ENCODE results near the gene SH3PXD2B.
"Not testable (repeated sequence)": the region's sequence is repeated elsewhere in the genome, so short reads cannot be mapped to it uniquely, and the experiment has no call there.

Gene SH3PXD2B

GRCh38 chr5:172336676-172337285, 117.5 kb downstream of the SH3PXD2B start:
- DNase-seq (ENCODE audit: low read depth): no peak

DNA sequence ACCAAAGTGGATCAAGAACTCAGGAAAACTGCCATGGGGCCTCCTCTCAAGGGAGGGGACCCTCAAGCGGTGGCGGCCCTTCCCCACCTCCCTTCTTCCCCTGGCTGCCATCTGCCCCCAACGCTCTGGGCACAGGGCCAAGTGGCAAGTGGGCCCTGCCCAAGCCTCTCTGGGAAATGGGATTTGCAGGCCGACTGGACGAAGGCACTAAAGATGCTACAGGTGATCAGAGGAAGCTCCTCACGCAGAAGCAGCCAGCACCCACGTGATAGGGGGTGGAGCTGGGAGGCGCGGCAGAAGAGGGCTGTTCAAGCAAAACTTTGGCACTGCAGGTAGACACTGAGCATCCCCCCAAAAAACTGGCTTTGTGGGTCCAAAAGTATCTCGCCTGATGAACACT, 118.1 kb downstream of the SH3PXD2B start:
- no peak for DNase-seq (ENCODE audit: low read depth)

DNA sequence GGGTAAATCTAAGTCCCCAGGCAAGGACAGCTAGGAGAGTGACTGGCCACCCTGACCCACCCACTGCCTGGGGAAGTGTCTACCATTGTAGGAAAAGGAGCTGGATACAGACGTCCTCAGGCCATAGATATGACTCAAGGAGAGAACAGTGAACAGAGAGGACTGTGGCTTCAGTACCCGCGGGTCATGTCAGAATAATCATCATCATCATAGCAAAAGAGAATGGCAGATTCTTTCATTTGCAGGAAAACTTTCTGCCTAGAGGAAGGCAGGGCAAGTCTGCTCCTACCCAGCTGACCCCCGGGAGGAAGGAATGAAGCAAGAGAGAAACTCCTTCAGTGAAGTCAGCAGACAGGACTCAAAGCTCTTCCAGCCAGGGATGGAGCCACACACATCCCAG, 118.6 kb downstream of the SH3PXD2B start:
- no peak for DNase-seq (ENCODE audit: low read depth)

GRCh38 chr5:172334641-172335040, 119.7 kb downstream of the SH3PXD2B start:
- DNase-seq (ENCODE audit: low read depth): no peak

DNA sequence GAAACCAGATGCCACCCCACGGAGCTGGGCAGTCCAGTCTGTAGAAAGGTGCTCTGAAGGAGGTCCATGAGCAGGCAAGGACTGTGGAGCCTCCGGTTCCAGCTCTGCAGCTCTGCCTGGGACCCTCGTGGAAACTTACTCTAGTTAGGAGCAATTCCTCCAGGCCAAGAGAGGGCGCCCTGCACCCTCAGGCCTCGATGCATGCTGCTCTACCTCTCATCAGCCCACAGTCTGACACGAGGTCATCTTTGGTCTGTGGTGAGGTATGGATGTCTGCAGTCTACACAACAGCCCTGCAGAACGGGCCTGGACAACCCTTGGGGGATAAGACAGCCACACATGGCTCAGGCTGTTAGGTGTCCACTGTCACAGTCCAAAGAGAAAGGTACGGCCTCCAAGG, 120.1 kb downstream of the SH3PXD2B start:
- DNase-seq (ENCODE audit: low read depth): no peak

DNA sequence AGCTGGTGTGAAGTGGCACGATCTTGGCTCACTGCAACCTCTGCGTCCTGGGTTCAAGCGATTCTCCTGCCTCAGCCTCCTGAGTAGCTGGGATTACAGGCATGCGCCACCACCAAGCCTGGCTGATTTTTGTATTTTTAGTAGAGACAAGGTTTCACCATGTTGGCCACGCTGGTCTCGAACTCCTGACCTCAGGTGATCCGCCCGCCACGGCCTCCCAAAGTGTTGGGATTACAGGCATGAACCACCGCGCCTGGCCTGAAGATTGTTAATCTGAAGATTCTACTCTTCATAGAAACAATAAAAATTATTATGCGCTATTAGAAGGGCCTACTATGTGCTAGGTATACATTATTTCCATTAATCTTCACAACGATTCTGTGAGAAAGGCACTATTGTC, 127.4 kb downstream of the SH3PXD2B start:
- DNase-seq (ENCODE audit: low read depth): not testable (repeated sequence)

DNA sequence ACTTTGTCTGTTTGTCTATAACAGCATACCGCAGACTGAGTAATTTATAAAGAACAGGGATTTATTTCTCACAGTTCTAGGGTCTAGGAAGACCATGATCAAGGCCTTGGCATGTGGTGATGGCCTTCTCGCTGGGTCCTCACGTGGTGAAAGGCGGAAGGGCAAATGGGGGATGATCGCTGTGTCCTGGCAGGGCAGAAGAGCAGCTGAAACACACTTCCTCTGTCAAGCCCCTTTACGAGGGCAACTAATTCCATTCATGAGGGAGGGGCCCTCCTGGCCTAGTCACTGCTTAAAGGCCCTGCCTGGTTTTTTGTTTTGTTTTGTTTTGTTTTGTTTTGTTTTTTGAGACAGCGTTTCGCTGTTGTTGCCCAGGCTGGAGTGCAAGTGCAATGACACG, 128.9 kb downstream of the SH3PXD2B start:
- no peak for DNase-seq (ENCODE audit: low read depth)

DNA sequence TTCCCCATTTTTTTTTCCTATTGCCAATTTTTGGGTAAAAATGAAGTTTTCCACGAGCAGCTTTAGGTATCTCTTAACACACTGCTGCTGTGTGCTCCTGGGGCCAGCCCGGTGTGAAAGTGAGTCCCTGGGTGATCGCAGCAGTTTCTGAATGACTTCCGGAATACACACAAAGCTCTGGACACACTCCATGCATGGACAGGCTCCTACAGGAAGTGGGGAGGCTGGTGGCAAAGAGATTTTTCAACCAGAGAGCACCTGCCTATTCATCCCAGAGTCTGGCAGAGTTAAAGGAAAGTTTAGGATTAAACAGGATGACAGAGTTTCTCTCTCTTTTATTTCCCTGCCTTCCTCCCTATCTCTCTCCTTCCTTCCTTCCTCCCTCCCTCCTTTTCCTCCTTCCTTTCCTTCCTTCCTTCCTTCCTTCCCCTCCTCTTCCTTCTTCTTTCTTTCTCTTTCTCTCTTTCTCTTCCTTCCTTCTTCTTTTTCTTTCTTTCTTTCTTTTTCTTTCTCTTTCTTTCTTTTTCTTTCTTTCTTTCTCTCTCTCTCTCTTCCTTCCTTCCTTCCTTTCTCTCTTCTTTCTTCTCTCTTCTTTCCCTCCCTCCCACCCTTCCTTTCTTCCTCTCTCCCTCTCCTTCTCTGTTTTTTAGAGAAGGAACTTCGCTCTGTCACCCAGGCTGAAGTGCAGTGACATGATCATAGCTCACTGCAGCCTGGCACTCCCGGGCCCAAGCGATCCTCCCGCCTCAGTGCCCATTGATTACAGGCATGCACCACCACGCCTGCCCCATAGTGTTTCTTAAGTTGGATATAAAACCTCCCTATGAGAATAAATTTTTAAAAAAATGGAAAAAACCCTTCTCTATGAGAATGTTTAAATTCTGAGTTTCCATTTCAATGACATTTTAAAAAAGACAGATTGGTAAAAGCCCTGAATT, 132.0 kb downstream of the SH3PXD2B start:
- DNase-seq (ENCODE audit: low read depth): no peak

DNA sequence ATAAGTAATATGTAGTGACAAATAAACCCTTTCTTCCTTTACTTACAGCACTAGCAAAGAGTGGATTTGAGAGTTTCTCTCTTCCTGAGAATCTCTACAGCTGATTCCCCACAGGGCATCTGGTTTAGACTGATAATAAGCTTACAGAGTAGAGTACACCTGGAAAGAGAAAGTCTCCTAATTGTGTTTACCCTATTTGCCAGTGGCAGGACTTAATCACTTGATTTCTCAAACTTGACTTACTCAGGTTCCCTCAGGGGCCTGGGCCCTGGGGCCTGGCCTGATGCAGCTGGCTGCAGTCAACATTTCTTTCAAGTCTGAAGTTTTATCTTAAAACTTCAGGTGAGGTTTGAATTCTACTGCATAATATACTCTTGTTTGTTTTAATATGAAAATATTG, 132.7 kb downstream of the SH3PXD2B start:
- DNase-seq (ENCODE audit: low read depth): no peak

GRCh38 chr5:172319708-172320441, 134.4 kb downstream of the SH3PXD2B start:
- no peak for DNase-seq (ENCODE audit: low read depth)

DNA sequence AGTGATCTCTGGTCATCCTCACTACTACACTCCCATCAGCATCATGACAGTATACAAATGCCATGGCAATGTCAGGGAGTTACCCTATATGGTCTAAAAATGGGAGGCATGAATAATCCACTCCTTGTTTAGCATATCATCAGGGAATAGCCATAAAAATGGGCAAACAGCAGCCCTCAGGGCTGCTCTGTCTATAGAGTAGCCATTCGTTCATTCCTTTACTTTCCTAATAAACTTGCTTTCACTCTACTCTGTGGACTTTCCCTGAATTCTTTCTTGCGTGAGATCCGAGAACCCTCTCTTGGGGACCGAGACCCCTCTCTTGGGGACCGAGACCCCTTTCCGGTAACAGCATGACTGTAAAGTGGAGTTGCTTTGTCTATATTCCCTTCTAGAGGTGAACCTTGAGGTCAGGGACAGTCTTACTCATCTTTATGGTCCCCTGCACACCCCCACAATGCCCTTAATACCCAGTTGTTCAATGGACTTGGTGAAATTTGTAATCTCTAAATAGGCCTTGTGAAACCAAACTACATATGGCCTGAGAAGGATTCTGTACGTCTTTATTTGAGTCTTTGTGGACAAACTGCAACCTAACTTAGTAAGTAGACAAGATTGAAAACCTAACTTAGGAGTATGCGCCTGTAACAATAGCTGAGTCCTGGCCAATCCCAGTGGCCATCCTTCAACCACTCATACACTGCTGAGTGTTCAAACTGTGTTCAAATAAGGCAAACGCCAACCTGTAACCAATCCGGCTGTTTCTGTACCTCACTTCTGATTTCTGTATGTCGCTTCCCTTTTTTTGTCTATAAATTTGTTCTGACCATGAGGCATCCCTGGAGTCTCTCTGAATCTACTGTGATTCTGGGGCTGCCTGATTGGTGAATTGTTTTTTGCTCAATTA, 138.5 kb downstream of the SH3PXD2B start:
- DNase-seq (ENCODE audit: low read depth): no peak

DNA sequence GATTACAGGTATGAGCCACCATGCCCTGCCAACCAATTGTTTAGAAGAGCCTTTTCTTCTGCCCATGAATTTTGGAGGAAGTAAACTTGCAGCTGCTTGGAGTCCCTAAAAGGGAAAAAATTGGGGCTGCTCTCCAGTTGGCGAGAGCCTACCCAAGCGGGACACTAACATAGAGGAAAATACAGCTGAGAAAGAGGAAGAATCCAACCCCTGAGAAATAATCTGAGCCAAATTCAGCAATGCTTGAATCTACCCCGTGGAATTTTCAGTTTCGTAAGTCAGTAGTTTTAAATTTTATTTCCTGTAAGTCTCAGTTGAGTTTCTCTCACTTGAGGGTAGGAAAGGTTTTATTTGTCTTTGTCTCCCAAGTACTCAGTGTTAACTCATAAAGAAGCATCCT, 140.4 kb downstream of the SH3PXD2B start:
- DNase-seq (ENCODE audit: low read depth): no peak

GRCh38 chr5:172312286-172312685, 142.0 kb downstream of the SH3PXD2B start:
- DNase-seq (ENCODE audit: low read depth): no peak

DNA sequence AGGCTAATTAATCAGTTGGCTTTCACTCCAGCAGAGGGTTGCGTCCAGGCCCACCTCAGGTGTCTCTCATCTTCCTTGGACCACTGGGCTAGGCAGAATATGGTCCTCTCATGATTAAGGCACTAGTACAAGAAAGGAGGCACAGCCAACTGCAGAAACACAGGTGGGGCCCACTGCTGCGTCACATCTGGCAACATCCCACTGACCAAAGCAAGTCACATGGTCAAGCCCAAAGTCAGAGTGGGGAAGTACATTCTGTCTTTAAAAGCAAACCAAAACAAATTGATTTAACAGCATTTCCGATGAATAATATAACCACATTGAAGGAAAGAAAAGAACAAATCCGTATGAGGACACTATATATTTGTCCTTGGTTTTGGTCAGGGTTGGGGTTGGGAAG, 142.7 kb downstream of the SH3PXD2B start:
- DNase-seq (ENCODE audit: low read depth): no peak

DNA sequence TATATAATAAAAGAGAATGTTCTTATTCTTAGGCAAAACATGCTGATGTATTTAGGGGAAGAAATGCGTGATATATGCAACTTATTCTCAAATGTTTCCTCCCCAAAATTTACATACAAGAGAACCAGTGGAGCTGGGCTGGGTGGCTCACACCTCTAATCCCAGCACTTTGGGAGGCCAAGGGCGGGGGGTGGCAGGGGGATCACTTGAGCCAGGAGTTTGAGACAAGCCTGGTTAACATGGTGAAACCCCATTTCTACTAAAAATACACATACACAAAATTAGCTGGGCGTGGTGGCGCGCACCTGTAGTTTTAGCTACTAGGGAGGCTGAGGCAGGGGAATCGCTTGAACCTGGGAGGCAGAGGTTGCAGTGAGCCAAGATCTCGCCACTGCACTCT, 143.3 kb downstream of the SH3PXD2B start:
- no peak for DNase-seq (ENCODE audit: low read depth)

DNA sequence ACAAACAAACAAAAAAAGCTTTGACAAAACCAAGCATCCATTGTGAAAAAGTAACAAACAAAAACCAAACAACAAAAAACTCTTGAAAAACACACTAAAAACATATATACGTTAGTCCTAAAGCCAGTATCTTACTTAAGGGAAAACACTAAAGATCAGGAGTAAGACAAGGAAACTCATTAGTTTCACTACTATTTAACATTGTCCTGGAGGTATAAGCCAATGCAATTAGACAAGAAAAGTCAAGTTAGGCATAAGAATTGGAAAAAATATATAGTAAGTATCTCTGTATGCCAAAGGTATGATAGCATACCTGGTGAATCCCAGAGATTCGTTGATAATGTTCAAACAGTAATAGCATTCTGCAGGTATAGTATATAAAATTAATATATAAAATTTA, 148.9 kb downstream of the SH3PXD2B start:
- DNase-seq (ENCODE audit: low read depth): no peak

GRCh38 chr5:172303572-172304335, 150.6 kb downstream of the SH3PXD2B start:
- no peak for DNase-seq (ENCODE audit: low read depth)

DNA sequence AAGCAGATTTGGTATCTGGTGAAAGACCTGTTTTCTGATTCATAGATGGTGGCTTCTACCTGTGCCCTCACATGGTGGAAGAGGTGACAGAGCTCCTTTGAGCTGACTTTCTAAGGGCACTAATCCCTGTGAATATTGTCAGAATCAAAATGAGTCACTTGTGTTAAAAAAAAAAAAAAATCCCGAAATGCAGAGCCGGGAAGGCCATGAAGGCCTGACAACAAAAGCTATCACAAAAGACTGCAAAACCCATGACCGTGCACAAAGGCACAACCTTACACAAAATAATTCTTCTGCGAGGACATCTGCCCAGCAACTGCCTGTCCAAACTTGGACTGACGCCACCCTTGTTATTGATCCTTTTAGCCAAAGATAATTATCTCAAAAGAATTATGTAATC, 151.2 kb downstream of the SH3PXD2B start:
- no peak for DNase-seq (ENCODE audit: low read depth)

DNA sequence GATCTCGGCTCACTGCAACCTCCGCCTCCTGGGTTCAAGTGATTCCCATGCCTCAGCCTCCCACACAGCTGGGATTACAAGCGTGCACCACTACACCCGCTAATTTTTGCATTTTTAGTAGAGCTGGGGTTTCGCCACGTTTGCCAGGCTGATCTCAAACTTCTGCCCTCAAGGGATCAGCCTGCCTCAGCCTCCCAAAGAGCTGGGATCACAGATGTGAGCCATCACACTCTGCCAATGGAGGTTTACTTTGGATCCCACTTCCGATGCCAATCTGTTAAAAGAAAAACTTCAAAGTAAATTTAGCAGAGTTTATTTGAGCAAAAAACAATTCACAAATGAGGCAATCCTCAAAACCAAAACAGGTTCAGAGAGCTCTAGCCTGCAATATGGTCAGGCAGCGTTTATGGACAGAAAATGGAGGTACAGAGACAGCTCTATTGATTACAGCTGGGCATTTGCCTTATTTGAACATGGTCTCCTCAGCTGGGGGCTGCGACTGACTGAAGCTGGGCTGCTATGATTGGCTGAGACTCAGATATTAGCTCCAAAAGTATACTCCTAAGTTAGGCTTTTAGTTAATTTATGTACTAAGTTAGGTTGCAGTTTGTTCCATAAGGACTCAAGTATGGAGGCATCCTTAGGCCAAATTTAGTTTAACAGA, 152.1 kb downstream of the SH3PXD2B start:
- DNase-seq (ENCODE audit: low read depth): no peak

DNA sequence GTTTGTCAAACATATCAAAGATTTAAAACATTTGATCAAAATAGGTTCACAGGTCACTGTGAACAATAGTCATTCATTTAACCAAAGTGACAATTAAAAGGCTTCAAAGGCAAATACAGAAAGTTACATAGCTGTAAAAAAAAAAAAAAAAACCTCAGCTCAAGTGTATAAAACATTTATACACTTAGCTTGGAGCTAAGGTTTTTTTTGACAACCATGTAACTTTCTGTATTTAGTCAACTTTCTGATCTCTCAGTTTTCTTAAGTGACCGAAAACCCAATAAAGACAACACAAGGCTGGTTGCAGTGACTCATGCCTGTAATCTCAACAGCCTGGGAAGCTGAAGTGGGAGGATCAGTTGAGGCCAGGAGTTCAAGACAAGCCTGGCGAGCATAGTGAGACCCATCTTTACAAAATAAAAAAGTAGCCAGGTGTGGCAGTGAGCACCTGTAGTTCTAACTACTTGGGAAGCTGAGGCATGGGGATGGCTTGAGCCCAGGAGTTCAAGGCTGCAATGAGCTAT, 154.3 kb downstream of the SH3PXD2B start:
- no peak for DNase-seq (ENCODE audit: low read depth)
